Mucosa of gallbladder (tissue), 1 donor: ENCODE results near the gene ASH1L. TPM values are rescaled to one million over a fixed set of nuclear protein-coding genes. Genes with fewer than 3 reads are reported as not detected.
"Not testable (repeated sequence)": the region's sequence is repeated elsewhere in the genome, so short reads cannot be mapped to it uniquely, and the experiment has no call there.

Source experiments
- DNase-seq: peaks from one replicate; pipeline ENCODE4 v3.0.0-alpha.2; 2020; ENCODE audit warnings: low spot score
- total RNA-seq: library from RNA; stranded (reverse); gene quantifications from one replicate; pipeline ENCODE4 v1.2.1, GENCODE V29; 2021
- donor health status: DM: no; HTN: no; CAD: no.

The ASH1L gene
- total RNA-seq, 1 donor from 2014 or later: 52.2 TPM

- not testable (repeated sequence) for DNase-seq
Observed at GRCh38 chr1:155488419-155488818, 74.2 kb downstream of the ASH1L start.

- no peak for DNase-seq
Observed at GRCh38 chr1:155487541-155487940, 75.1 kb downstream of the ASH1L start.

GRCh38 chr1:155486952-155487351, 75.7 kb downstream of the ASH1L start:
- not testable (repeated sequence) for DNase-seq

- DNase-seq: no peak
Observed at GRCh38 chr1:155485945-155486344, 76.7 kb downstream of the ASH1L start.

- no peak for DNase-seq
Observed at GRCh38 chr1:155485222-155485621, 77.4 kb downstream of the ASH1L start.

- no peak for DNase-seq
Observed at GRCh38 chr1:155481741-155482241, 80.8 kb downstream of the ASH1L start.

- DNase-seq: no peak
Observed at GRCh38 chr1:155479205-155479604, 83.4 kb downstream of the ASH1L start.

GRCh38 chr1:155478270-155478852, 84.2 kb downstream of the ASH1L start:
- DNase-seq: no peak

- no peak for DNase-seq
Observed at GRCh38 chr1:155474146-155474545, 88.5 kb downstream of the ASH1L start.

GRCh38 chr1:155473151-155473821, 89.3 kb downstream of the ASH1L start:
- no peak for DNase-seq

GRCh38 chr1:155472491-155473083, 90.0 kb downstream of the ASH1L start:
- DNase-seq: no peak

- no peak for DNase-seq
Observed at GRCh38 chr1:155471891-155472290, 90.7 kb downstream of the ASH1L start.

GRCh38 chr1:155471026-155471425, 91.6 kb downstream of the ASH1L start:
- DNase-seq: no peak

GRCh38 chr1:155466996-155467395, 95.6 kb downstream of the ASH1L start:
- DNase-seq: no peak

- DNase-seq: no peak
Observed at GRCh38 chr1:155466617-155466972, 96.0 kb downstream of the ASH1L start.

- DNase-seq: no peak
Observed at GRCh38 chr1:155463865-155464650, 98.5 kb downstream of the ASH1L start.

GRCh38 chr1:155458111-155458510, 104.5 kb downstream of the ASH1L start:
- no peak for DNase-seq

GRCh38 chr1:155457266-155457665, 105.3 kb downstream of the ASH1L start:
- DNase-seq: no peak

GRCh38 chr1:155455588-155456195, 106.9 kb downstream of the ASH1L start:
- no peak for DNase-seq

- no peak for DNase-seq
Observed at GRCh38 chr1:155454096-155454495, 108.5 kb downstream of the ASH1L start.

GRCh38 chr1:155453141-155453540, 109.5 kb downstream of the ASH1L start:
- DNase-seq: no peak

- DNase-seq: no peak
Observed at GRCh38 chr1:155451199-155451598, 111.4 kb downstream of the ASH1L start.
